A204.1 (cell line): ENCODE data around the gene OR1K1.
"Not testable (repeated sequence)": the region's sequence is repeated elsewhere in the genome, so short reads cannot be mapped to it uniquely, and the experiment has no call there.

Source experiments
- FAIRE-seq: peaks from 2 replicates; lab custom pipeline; 2012; peaks lifted over from hg19 to GRCh38; lab: Jason Lieb, UNC

OR1K1 gene

DNA sequence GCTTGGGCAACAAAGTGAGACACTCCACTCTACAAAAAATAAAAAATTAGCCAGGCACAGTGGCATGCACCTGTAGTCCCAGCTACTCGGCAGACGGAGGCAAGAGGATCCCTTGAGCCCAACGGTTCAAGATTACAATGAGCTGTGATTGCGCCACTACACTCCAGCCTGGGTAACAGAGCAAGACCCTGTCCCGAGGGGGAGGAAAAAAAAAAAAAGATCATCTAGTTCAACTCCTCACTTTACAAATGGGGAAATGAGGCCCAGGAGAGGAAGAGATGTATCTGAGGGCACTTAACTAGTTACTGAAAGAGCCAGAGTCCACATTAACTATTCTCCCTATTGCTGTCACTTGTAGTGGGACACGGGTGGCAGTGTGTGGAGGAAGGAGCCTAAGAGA lies 14.6 kb downstream of the OR1K1 start:
- no peak for FAIRE-seq

DNA sequence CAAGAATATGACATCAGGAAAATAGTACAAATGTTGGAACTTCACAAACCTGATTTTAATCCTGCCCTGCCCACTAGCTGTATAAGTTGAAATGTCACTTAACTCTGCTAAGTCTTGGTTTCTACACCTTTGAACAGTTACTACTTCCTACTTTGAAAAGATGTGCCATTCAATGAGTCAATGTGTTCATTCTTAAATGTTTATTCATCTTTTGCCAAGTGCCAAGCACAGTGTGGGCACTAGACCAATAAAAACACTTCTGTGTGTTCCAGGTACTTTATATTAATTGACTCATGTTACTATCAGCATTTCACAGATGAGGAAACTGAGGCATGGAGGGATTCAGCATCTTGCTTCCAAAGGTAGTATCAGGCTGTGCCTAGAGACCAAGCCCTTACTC lies 15.6 kb downstream of the OR1K1 start:
- no peak for FAIRE-seq

DNA sequence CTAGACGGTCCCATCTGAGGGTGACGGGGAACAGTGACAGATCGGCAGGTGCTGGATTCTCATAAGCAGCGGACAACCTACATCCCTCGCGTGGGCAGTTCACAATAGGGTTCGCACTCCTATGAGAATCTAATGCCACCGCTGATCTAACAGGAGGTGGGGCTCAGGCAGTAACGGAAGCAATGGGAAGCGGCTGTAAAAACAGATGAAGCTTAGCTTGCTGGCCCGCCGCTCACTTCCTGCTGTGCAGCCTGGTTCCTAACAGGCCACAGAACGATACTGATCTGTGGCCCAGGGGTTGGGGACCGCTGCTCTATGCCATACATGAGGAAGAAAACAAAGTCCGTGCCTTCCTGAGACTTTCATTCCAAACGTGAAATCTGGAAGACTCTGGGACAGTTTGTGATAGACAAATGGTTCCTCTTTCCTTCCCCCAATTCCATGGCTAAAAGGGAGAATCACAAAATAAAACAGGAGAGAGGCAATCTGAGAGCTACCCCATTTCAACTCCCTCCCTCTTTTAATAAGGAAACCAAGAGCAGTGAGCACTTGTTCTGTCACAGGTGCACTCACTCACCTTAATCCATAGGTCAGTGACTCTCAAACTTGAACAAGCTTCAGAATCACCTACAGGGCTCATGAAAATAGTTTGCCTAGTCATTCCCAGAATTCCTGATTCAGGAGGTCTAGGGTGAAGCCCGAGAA lies 16.4 kb downstream of the OR1K1 start:
- FAIRE-seq = no peak

DNA sequence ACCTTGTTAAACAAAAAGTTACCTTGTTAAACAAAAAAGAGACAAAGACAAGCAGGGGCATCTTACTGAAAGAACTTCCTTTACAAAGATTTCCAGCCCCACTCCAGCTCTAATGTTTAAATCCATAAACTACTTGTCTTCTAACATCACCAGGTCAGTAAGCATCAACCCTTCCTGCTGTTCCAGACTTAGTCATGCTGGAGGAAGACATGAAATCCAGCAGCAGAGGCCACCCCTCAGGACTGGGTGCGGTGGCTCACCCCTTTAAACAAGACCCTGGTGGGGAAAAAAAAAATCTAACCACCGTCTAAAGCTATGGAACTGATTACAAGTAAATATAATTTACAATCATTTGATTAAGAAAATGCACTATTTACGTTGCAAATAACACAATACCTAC lies 19.4 kb downstream of the OR1K1 start:
- no peak for FAIRE-seq

DNA sequence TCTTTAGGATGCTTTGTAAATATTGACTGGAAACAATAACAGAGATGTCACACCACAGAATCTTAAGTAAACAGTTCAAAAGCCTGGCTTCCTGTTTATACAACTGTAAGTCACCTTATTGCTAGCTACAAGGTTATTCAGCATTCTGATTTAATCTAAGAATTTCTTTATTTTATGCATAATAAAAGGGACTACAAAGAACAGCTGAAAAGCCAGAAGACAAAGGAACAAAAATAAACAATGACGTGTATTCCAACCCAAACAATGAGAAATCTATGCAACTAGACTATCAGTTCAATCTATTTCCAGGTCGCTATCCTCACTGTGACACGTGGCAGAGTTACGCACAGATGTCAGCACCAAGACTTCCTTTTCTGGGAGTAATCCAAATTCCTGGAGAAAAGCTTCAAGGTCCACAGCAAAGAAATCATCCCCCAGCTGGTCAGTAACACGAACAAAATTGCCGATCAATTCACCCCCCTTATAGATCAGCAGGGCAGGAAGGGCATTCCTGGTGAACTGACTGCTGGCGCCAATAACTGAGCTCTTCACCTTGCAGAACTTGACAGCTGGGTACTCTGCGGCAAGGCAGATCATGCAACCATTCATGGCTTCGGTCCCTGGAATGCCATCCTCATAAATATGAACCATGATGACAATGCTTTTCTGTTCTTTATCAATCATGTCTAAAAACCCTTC lies 20.0 kb downstream of the OR1K1 start:
- no peak for FAIRE-seq

DNA sequence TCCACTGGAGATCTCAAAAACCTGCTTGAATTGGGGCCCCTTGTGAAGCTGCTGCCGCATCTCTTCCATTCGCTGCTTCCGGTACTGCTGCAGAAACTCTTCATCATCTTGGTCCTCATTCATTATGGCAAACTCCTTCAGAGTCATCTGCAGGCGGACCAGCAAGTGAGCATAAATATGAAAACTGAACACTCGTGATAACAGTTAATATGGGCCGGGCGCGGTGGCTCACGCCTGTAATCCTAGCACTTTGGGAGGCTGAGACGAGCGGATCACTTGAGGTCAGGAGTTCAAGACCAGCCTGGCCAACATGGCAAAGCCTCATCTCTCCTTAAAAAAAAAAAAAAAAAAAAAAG lies 20.5 kb downstream of the OR1K1 start:
- FAIRE-seq = no peak

DNA sequence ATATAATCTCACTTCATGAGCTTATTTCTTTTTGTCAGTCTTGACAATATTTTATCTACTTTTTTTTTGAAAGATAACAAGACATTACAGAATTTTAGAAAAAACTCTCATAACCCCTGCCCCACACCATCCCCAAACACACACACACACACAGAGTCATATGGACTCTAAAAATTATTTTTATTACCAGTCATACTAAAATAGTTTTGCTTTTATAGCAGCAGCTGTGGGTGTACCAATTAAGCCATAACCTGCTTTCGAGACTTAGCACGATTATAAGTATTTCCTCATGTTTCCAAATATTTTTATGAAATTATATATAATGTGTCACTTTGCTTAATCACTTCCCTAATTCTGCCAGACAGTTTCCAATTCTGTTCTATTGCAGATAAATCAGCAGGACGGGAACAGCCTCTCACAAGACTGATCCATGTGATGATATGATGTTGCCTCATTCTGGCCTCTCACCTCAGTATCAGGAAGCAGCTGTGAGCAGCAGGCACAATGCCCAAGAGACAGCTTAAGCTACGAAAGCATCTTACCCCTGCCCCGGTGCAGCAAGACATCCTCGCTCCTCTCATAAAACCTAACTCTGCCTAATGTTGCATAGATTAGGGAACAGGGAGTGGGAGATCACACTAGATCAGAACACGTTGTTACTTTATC lies 21.5 kb downstream of the OR1K1 start:
- FAIRE-seq = no peak

DNA sequence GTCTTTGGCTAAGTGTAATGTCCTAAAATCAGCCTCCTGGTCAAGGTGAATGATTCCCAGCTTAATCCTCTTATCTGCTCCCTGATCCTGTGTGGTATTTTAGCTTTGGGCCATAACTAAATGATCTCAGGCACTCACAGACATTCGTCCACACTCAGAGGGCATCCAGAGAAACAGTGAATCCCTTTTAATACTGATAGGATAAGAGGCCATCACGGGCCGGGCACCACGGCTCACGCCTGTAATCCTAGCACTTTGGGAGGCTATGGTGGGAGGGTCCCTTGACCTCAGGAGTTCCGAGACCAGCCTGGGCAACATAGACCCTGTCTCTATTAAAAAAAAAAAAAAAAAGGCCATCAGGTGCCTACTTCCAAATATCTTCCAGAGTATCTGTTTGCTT lies 22.1 kb downstream of the OR1K1 start:
- FAIRE-seq = no peak

DNA sequence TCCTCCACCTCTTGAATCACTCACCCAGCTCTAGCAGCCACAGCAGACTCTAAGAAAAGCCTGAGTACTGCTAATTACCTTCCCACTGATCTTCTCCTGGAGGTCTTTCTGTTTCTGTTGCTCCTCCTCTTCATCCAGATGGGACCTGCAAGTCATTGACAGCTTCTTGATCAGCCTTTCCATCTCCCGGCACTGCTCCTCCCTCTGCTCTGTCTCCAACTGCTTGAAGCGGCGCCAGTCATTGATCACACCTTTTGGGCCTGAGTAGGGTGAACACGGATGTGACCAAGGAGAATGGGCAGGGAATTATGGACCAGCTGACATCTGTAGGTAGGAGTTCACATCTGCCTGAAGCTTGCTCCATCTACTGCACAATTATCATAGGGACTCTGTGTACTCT lies 23.0 kb downstream of the OR1K1 start:
- FAIRE-seq = no peak

DNA sequence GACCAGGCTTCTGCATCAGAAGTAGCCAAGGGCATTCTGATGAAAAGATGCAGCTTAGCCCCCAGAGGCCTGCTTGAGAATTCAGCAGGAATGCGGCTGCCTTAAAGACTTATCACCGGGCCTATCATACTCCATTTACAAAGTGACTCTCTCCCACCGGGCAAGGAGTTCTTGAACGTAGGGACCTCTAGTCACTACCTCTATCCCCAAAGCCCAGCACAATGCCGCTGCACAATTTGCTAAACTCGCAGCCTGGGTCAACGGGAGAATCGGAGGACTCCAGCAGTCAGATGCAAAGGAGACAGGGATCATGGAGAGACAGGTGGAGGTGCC lies 27.8 kb downstream of the OR1K1 start:
- FAIRE-seq = no peak

DNA sequence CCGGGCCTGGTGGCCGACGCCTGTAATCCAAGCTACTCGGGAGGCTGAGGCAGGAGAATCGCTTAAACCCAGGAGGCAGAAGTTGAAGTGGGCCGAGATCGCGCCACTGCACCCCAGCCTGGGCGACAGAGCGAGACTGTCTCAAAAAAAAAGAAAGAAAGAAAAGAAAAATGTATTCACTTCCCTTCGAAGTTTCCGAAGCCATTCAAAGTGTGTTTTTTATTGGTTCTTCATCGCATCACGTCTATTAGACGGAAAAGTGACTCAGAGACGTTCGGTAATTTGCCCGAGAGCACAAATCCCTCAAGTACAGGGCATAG lies 29.0 kb downstream of the OR1K1 start:
- FAIRE-seq = not testable (repeated sequence)

DNA sequence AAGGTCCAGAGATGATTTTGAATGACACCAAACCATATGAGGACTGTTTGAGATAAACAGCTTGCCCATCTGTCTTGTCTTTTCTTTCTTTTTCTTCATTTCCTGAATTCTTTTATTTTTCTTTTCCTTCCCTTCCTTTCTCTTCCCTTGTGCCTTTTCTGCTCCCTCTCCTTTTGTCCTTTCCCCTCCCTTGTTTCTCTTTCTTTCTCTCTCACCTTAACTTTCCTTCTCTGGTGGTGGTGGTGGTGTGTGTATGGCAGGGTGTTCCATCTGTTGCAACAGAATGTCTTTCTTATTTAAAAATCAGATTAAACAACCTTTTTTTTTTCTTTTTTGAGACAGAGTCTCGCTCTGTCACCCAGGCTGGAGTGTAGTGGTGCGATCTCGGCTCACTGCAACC lies 32.3 kb downstream of the OR1K1 start:
- no peak for FAIRE-seq

DNA sequence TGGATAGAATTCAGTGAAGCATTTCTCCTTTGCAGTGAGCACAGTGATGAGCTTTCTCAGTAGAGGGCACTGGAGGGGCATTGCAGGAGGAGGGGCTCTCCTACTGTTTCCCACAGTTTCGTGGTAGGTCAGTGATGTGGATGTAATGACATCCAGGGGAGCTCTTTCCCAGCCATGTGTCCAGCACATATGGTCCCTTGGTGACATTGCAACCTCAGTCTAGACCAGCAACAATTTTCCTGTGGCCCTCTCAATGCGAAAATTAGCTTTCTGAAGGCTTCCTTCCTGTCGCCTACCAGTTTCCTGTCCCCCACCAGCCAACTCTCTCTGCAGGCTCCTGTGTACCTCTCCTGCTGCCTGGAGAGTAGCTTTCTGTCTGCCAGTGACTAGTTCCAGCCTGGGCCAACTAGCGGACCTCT lies 35.4 kb downstream of the OR1K1 start:
- no peak for FAIRE-seq

DNA sequence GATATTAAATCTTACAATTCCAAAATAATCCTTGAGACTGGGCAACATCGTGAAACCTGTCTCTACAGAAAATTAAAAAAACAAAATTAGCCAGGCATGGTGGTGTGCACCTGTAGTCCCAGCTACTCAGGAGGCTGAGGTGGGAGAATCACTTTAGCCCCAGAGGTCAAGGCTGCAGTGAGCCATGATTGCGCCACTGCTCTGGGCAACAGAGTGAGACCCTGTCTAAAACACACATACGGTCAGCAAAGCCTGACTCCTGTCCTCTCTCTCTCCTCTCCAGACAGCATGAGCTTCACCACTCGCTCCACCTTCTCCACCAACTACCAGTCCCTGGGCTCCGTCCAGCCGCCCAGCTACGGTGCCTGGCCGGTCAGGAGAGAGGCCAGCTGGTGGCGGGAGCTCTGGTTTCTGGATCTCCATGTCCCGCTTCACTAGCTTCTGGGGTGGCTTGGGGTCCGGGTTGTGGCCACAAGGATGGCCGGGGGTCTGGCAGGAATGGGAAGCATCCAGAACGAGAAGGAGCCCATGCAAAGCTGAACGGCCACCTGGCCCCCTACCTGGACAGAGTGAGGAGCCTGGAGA lies 37.4 kb downstream of the OR1K1 start:
- FAIRE-seq = no peak

DNA sequence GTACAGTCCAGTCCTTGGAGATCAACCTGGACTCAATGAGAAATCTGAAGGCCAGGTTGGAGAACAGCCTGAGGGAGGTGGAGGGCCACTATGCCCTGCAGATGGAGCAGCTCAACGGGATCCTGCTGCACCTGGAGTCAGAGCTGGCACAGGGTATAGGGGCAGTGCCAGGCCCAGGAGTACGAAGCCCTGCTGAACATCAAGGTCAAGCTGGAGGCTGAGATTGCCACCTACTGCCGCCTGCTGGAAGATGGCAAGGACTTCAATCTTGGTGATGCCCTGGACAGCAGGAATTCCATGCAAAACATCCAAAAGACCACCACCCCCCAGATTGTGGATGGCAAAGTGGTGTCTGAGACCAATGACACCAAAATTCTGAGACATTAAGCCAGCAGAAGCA lies 38.5 kb downstream of the OR1K1 start:
- not testable (repeated sequence) for FAIRE-seq

DNA sequence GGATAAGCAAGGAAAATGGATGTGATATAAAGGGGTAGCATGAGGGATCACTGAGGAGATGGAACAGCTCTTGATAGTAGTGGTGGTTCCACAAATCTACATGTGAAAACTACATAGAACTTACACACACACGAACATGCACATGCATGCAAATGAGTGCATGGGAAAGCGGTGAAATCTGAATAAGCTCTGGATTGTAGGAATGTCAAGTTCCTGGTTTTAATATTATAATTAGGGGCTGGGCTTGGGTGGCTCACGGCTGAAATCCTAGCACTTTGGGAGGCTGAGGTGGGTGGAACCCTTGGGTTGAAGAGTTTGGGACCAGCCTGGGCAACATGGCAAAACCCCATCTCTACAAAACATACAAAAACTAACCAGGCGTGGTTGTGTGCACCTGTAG lies 41.6 kb downstream of the OR1K1 start:
- FAIRE-seq = no peak

DNA sequence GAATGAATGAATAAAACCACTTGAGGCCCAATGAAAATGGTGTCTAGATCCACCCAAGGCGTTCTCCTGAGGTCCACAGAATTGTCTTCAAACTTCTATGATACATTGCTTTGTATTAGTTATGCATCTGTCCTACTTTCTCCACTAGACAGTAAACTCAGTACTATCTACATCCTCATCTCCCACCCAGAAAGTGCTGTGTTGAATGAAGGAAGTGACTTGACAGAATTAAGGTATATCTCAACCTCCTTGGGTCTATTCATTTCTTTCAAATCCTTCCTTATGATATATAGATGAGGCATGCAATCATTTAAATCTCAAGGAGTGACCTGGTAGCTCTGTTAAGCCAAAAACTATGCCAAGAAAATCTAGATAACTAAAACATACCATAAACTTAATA lies 44.2 kb downstream of the OR1K1 start:
- FAIRE-seq = no peak

DNA sequence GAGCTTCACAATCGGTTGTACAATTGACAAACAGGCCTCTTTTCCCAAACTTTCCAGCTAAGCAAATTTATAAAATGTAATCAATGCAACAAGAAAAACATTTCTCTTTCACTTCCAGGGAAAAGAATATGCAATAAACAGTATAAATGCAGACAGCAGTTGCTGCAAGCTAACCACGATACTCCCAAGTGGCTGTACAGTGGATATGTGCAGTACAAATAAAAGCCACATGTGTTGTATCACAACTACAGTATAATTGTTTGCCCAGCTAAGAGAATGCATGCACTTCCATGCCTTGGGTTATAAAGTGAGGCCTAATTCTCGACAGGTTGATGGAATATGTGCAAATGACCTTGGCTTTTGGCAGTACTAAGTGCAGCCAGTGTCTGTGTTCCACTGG lies 45.2 kb downstream of the OR1K1 start:
- FAIRE-seq = no peak

DNA sequence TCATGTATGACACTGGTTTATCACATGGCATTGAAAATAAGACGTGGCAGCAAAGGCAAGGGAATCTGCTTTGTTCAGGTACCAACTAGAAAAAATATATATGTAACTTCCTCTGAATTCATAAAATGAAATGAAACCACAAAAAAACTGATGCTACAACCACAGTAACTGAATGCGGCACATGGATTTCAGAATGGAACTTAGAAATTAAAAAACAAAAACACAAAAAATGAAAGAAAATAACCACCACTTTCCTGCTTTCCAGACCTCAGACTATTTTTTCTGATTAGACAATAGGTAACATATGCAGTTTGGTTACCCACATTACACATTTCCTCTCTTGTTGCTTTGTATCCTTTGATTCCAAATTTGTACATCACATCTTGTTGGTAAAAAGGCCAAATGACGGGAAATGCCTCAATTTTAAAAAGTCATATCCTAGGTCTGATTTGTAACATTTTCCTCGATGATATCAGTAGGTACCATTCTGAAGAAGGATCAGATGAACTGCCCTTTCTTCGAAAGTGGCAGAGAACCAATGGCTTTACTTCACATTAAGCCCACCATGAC lies 46.5 kb downstream of the OR1K1 start:
- no peak for FAIRE-seq

DNA sequence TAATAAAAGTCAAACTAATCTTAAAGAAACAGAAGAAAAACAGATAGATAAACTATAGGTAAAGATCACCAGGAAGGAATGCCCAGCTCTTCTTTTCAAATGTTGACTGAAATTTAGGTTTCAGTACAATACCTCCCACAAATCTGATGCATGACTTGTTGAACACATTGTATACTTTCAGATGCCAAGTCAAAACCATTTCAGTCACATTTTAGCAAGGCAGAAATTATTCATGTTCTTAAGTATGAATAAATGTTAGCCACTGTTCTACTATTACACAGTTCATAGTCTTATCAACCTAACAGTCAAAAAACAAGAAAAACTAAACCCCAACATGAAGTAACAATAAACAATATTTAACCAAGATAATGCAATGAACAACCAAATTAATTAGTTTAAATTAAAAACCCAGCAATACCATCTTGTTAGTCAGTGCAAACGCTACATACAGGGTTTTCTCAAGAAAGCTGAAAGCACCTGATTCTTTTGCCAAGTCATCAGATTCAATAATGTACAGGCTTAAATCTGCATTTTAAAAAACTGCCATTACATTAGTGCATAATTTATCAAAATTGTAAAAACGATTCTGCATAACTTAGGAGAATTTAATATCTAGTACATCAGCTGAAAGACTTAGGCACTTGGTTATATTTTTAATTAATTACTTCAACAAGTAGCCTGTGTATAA lies 48.5 kb downstream of the OR1K1 start:
- no peak for FAIRE-seq
